Endothelial cell of umbilical vein (primary cell): Measurements from ENCODE around the gene GAK.

Experiments
- EZH2 ChIP-seq: IDR thresholded peaks from 2 replicates; pipeline ENCODE4 v1.6.1; 2012; ENCODE audit warnings: borderline replicate concordance, low read depth, mild to moderate bottlenecking, moderate library complexity, low read length, inconsistent platforms; ENCODE audit not compliant: severe bottlenecking
- MAX ChIP-seq: IDR thresholded peaks from 2 replicates; pipeline ENCODE4 v1.6.1; 2011; ENCODE audit not compliant: insufficient read depth, insufficient read length
- POLR2A ChIP-seq: IDR thresholded peaks from 2 replicates; pipeline ENCODE4 v1.6.1; 2012; ENCODE audit warnings: low read depth, mild to moderate bottlenecking, control low read depth, low read length
- POLR2AphosphoS5 ChIP-seq: IDR thresholded peaks from 2 replicates; pipeline ENCODE4 v1.6.1; 2012; ENCODE audit warnings: low read depth, mild to moderate bottlenecking, control low read depth, low read length, moderate library complexity; ENCODE audit not compliant: insufficient read depth
- TF ChIP-seq, protein P1 (sequence below), 2 donors: IDR thresholded peaks; 1 replicate in 1 of 2; 2 replicates in 1 of 2; pipeline ENCODE4 v1.5.1; 2011; ENCODE audit warnings: low read length in 2 of 2, mild to moderate bottlenecking in 2 of 2, moderate library complexity in 2 of 2, control low read depth in 1 of 2, inconsistent platforms in 1 of 2, low read depth in 1 of 2; ENCODE audit not compliant: insufficient read depth in 1 of 2; ENCODE audit errors: extremely low read depth in 1 of 2

- TF ChIP-seq POLR2A (no peak), POLR2AphosphoS5 (no peak), EZH2 (no peak), MAX (no peak)
- TF ChIP-seq, protein P1, sequence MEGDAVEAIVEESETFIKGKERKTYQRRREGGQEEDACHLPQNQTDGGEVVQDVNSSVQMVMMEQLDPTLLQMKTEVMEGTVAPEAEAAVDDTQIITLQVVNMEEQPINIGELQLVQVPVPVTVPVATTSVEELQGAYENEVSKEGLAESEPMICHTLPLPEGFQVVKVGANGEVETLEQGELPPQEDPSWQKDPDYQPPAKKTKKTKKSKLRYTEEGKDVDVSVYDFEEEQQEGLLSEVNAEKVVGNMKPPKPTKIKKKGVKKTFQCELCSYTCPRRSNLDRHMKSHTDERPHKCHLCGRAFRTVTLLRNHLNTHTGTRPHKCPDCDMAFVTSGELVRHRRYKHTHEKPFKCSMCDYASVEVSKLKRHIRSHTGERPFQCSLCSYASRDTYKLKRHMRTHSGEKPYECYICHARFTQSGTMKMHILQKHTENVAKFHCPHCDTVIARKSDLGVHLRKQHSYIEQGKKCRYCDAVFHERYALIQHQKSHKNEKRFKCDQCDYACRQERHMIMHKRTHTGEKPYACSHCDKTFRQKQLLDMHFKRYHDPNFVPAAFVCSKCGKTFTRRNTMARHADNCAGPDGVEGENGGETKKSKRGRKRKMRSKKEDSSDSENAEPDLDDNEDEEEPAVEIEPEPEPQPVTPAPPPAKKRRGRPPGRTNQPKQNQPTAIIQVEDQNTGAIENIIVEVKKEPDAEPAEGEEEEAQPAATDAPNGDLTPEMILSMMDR (IDR thresholded peaks at IDR 0.05; ENCODE audit: extremely low read depth in 1 of 2, insufficient read depth in 1 of 2, low read depth in 1 of 2, low read length in 2 of 2), result no peak
These were observed 48.6 kb downstream of the GAK start for GRCh38 chr4:883377-884095.
